Gastroesophageal sphincter (tissue), 4 donors: ENCODE measurements around the gene CDH4. TPM values are rescaled to one million over a fixed set of nuclear protein-coding genes. Genes with fewer than 3 reads are reported as not detected.

Experiments
- ATAC-seq: fragments of 150-250 bp; one replicate; pipeline ENCODE4 v1.9.1; 2016; ENCODE audit warnings: mild to moderate bottlenecking, moderate library complexity
- H3K27ac ChIP-seq, 4 donors: fragments of 200-600 bp; sonication (generic) in 3 of 4; 1 replicate in 3 of 4; 2 replicates in 1 of 4; pipeline ENCODE4 v1.5.1; 2016 to 2019
- H3K27me3 ChIP-seq: fragments of 200-600 bp; sonication (generic); one replicate; pipeline ENCODE4 v1.5.1; 2019
- H3K36me3 ChIP-seq, 2 donors: fragments of 200-600 bp; sonication (generic); one replicate each; pipeline ENCODE4 v1.5.1; 2019; ENCODE audit warnings: control low read depth in 1 of 2
- H3K4me1 ChIP-seq, 3 donors: fragments of 200-600 bp; sonication (generic); 1 replicate in 2 of 3; 2 replicates in 1 of 3; pipeline ENCODE4 v1.5.1; 2016 to 2019; ENCODE audit warnings: control low read depth in 2 of 3
- H3K4me3 ChIP-seq, 2 donors: fragments of 200-600 bp; sonication (generic); one replicate each; pipeline ENCODE4 v1.5.1; 2019; ENCODE audit warnings: mild to moderate bottlenecking in 1 of 2, moderate library complexity in 1 of 2
- H3K9me3 ChIP-seq, 3 donors: fragments of 200-600 bp; sonication (generic); one replicate each; pipeline ENCODE4 v1.5.1; 2017 to 2019; ENCODE audit warnings: control low read depth in 2 of 3
- CTCF ChIP-seq, 4 experiments: fragments of 200-600 bp in 2 of 4; fragments of 450-650 bp in 2 of 4; sonication (generic) in 1 of 4; IDR thresholded peaks; one replicate each; pipeline ENCODE4 v1.5.1; 2017 to 2019; ENCODE audit warnings: antibody characterized with exemption in 4 of 4, mild to moderate bottlenecking in 2 of 4, moderate library complexity in 2 of 4
- EP300 ChIP-seq: sonication (generic); formaldehyde crosslinking; IDR thresholded peaks from one replicate; pipeline ENCODE4 v1.6.1; 2017; ENCODE audit warnings: antibody characterized with exemption, mild to moderate bottlenecking
- POLR2A ChIP-seq, 2 donors: fragments of 450-650 bp; IDR thresholded peaks; one replicate each; pipeline ENCODE4 v1.6.1; 2017; ENCODE audit warnings: antibody characterized with exemption in 2 of 2, mild to moderate bottlenecking in 2 of 2, moderate library complexity in 1 of 2
- POLR2AphosphoS5 ChIP-seq: sonication (generic); formaldehyde crosslinking; IDR thresholded peaks from one replicate; pipeline ENCODE4 v1.6.1; 2017; ENCODE audit warnings: antibody characterized with exemption
- WGBS, 2 donors: methylation state at CpG; one replicate each; pipeline ENCODE4 v1.1.5; 2018; ENCODE audit warnings: low coverage in 1 of 2; 5-methylcytosine and 5-hydroxymethylcytosine counted together
- total RNA-seq, 4 donors: library from RNA; depleted of rRNA; stranded (reverse); fragments of >200 nt; gene quantifications; one replicate each; pipeline ENCODE4 v1.1.0, GENCODE V29; 2016

The CDH4 gene
- total RNA-seq, 4 donors from 2014 or later: under 0.01 to 1.5 (median 0.42) TPM; not detected in 1

GRCh38 chr20:61566691-61567090 is 314.6 kb downstream of the CDH4 start:
- no peak for ATAC-seq
- Histone ChIP-seq H3K4me1 (no peaks in the 10 kb centered on the region), H3K27me3 (peaks cover 17% of the 10 kb centered on the region), H3K4me3 (no peak overlapping the region), H3K27ac (no peak overlapping the region), H3K9me3 (no peaks in the 10 kb centered on the region), H3K36me3 (no peaks in the 10 kb centered on the region)
- TF ChIP-seq POLR2AphosphoS5 (no peak), EP300 (no peak), POLR2A (IDR thresholded peaks at IDR 0.05) (no peak)
- 40 to 64% methylated on average over 1 to 15 of the region's 22 CpGs for WGBS, 2 donors

GRCh38 chr20:61567204-61567603 is 315.1 kb downstream of the CDH4 start:
- Histone ChIP-seq H3K4me1 (no peaks in the 10 kb centered on the region), H3K4me3 (no peak overlapping the region), H3K27ac (no peak overlapping the region), H3K27me3 (peaks cover 20% of the 10 kb centered on the region), H3K36me3 (no peaks in the 10 kb centered on the region), H3K9me3 (no peaks in the 10 kb centered on the region)
- no peak for TF ChIP-seq POLR2A (IDR thresholded peaks at IDR 0.05)
- no peak for TF ChIP-seq CTCF (IDR thresholded peaks at IDR 0.05)
- TF ChIP-seq EP300: no peak
- no peak for TF ChIP-seq POLR2AphosphoS5
- ATAC-seq: no peak
- 0 to 50% methylated on average over 1 to 3 of the region's 4 CpGs for WGBS, 2 donors

- no peaks in the 10 kb centered on the region for H3K4me1 ChIP-seq
- peaks cover 30% of the 10 kb centered on the region for H3K27me3 ChIP-seq
- H3K27ac ChIP-seq: no peak overlapping the region
- no peaks in the 10 kb centered on the region for H3K9me3 ChIP-seq
- H3K4me3 ChIP-seq: no peak overlapping the region
- 77% methylated on average over 6 of the region's 10 CpGs; no CpG with 5 or more reads in 1 of the 2 donors for WGBS, 2 donors
- TF ChIP-seq EP300 (no peak), POLR2AphosphoS5 (no peak), POLR2A (IDR thresholded peaks at IDR 0.05) (no peak), CTCF (IDR thresholded peaks at IDR 0.05) (no peak)
- ATAC-seq: no peak
- no peaks in the 10 kb centered on the region for H3K36me3 ChIP-seq
Observed at GRCh38 chr20:61569825-61570224, 317.8 kb downstream of the CDH4 start.

- Histone ChIP-seq H3K27me3 (peaks cover 30% of the 10 kb centered on the region), H3K4me1 (no peaks in the 10 kb centered on the region), H3K4me3 (no peak overlapping the region), H3K36me3 (no peaks in the 10 kb centered on the region), H3K9me3 (no peaks in the 10 kb centered on the region), H3K27ac (no peak overlapping the region)
- TF ChIP-seq CTCF (IDR thresholded peaks at IDR 0.05) (no peak), POLR2A (IDR thresholded peaks at IDR 0.05) (no peak), EP300 (no peak), POLR2AphosphoS5 (no peak)
- no peak for ATAC-seq
- WGBS, 2 donors: 68 to 89% methylated on average over 8 to 10 of the region's 14 CpGs
Observed at GRCh38 chr20:61570646-61571195, 318.7 kb downstream of the CDH4 start.

- Histone ChIP-seq H3K9me3 (no peaks in the 10 kb centered on the region), H3K27ac (no peak overlapping the region), H3K27me3 (peaks cover 30% of the 10 kb centered on the region), H3K4me3 (no peak overlapping the region), H3K36me3 (no peaks in the 10 kb centered on the region), H3K4me1 (no peaks in the 10 kb centered on the region)
- WGBS, 2 donors: 73 to 80% methylated on average over 1 to 3 of the region's 9 CpGs
- no peak for TF ChIP-seq CTCF (IDR thresholded peaks at IDR 0.05)
- no peak for TF ChIP-seq POLR2A (IDR thresholded peaks at IDR 0.05)
- no peak for TF ChIP-seq POLR2AphosphoS5
- TF ChIP-seq EP300: no peak
- no peak for ATAC-seq
Observed at GRCh38 chr20:61571221-61571620, 319.2 kb downstream of the CDH4 start.
